B cell (primary cell): ENCODE data around the gene ZDHHC4.

Experiments used
- EZH2 ChIP-seq: IDR thresholded peaks from 2 replicates; pipeline ENCODE4 v1.6.1; 2012; ENCODE audit warnings: borderline replicate concordance, low read depth, mild to moderate bottlenecking, moderate library complexity, low read length; ENCODE audit not compliant: insufficient read depth, poor library complexity, severe bottlenecking
- TF ChIP-seq, protein P1 (sequence below): fragments of 200-600 bp; IDR thresholded peaks from one replicate; pipeline ENCODE4 v1.8.0; 2022; ENCODE audit warnings: antibody characterized with exemption, mild to moderate bottlenecking

DNA sequence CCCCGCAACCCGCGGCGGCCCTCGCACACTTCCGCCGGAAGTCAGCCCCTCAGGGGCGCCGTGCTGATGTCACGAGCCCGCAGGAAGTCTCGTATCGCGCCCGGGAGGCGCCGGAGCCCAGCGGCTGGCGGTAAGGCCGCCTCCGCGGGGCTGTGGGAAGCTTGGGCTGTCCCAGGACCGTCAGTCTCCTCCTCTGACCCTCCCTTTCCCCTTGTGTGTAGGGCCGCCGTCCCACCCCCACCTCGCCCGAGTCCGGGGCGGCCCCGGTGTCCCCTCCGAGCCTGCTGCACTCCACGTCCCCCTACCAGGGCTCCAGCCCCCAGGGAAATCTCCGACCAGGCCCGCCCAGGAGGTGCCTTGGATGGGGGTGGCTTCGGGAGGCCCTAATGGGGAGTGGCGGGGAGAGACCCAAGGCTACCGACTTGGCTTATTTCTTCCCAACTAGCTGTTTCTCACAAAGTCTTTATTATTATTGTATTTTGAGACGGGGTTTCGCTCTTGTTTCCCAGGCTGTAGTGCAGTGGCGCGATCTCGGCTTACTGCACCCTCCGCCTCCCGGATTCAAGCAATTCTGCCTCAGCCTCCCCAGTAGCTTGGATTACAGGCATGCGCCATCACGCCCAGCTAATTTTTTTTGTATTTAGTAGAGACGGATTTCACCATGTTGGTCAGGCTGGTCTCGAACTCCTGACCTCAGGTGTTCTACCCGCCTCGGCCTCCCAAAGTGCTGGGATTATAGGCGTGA is at the start of gene ZDHHC4:
- TF ChIP-seq, protein P1, sequence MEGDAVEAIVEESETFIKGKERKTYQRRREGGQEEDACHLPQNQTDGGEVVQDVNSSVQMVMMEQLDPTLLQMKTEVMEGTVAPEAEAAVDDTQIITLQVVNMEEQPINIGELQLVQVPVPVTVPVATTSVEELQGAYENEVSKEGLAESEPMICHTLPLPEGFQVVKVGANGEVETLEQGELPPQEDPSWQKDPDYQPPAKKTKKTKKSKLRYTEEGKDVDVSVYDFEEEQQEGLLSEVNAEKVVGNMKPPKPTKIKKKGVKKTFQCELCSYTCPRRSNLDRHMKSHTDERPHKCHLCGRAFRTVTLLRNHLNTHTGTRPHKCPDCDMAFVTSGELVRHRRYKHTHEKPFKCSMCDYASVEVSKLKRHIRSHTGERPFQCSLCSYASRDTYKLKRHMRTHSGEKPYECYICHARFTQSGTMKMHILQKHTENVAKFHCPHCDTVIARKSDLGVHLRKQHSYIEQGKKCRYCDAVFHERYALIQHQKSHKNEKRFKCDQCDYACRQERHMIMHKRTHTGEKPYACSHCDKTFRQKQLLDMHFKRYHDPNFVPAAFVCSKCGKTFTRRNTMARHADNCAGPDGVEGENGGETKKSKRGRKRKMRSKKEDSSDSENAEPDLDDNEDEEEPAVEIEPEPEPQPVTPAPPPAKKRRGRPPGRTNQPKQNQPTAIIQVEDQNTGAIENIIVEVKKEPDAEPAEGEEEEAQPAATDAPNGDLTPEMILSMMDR: no peak
- no peak for TF ChIP-seq EZH2
